ENCODE data around the gene HYLS1.

The HYLS1 gene

GRCh38 chr11:125947419-125948277, 60.2 kb downstream of the HYLS1 start:
- Mint-ChIP-seq H3K27ac (no peak overlapping the region), H3K9me3 (no peaks in the 10 kb centered on the region), H3K4me1 (no peaks in the 10 kb centered on the region), H3K27me3 (peaks cover 8% of the 10 kb centered on the region), H3K4me3 (no peak overlapping the region)
- no peak for DNase-seq
- no peak for ATAC-seq

GRCh38 chr11:125948278-125949051, 61.0 kb downstream of the HYLS1 start:
- DNase-seq (no peak), ATAC-seq (peak; percentile 31)
- H3K4me3 Mint-ChIP-seq: no peak overlapping the region
- H3K9me3 Mint-ChIP-seq: no peaks in the 10 kb centered on the region
- no peaks in the 10 kb centered on the region for H3K4me1 Mint-ChIP-seq
- H3K27me3 Mint-ChIP-seq: peaks cover 8% of the 10 kb centered on the region
- no peak overlapping the region for H3K27ac Mint-ChIP-seq

- DNase-seq: no peak
- peaks cover 3% of the 10 kb centered on the region for H3K27me3 Mint-ChIP-seq
- H3K9me3 Mint-ChIP-seq: no peaks in the 10 kb centered on the region
- H3K4me1 Mint-ChIP-seq: no peaks in the 10 kb centered on the region
- H3K27ac Mint-ChIP-seq: no peak overlapping the region
- no peak overlapping the region for H3K4me3 Mint-ChIP-seq
- peak; percentile 31 for ATAC-seq
Observed at GRCh38 chr11:125949271-125950177, 62.1 kb downstream of the HYLS1 start.

GRCh38 chr11:125950178-125950490, 62.7 kb downstream of the HYLS1 start:
- Mint-ChIP-seq H3K4me3 (no peak overlapping the region), H3K9me3 (no peaks in the 10 kb centered on the region), H3K27me3 (no peaks in the 10 kb centered on the region), H3K27ac (peak overlapping the region in 1 of 2 donors; percentile 86), H3K4me1 (no peaks in the 10 kb centered on the region)
- DNase-seq (no peak), ATAC-seq (no peak)

Measured in stimulated activated naive CD8-positive, alpha-beta T cell treated with anti-CD3 and anti-CD28 coated beads, Interleukin-15, amount 100 ng/mL, for 72 hours (primary cell).